ENCODE data around the gene PHB1. TPM values are rescaled to one million over a fixed set of nuclear protein-coding genes. Genes with fewer than 3 reads are reported as not detected.
A peak's percentile ranks its signal among the peaks of the same experiment; 100 is the strongest.
"Not testable (repeated sequence)": the region's sequence is repeated elsewhere in the genome, so short reads cannot be mapped to it uniquely, and the experiment has no call there.

The PHB1 gene
- total RNA-seq, 6 donors from 2014 or later = 19.9 to 144 (median 68.8) TPM

DNA sequence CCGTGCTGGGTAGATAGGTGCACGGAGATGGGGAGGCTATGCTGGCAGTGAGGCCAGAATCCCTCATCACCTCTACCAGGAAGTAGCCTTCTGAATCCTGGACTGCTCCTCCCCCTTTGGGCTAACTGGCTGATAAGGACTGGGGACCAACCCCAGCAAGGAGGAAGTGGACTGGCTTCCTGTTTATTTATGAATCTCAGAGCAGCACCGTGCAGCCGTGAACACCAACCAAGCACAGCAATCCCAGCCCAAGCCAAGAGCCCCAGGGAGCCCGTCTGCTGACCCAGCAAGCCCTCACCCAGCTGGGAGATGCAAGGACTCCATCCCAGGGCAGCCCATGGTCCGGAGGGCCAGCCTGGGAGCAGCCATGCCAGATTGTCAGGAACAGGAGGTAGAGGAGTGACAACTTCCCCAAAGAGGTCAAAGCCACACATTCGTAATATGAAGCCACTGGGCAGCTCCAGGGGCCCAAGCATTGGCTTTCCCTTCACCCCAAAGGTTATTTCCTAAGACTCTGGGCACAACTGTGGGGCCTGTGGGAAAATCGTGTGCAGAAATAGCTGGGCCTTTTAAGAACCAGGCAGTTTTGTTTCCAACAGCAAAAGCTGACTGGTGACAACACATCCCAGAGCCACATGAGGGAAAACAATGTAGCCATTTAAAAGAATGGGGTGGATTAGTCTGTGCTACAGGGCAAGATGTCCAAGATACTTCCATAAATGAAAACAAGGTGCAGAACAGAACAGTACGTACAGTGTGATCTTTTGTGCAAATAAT lies 23.9 kb downstream of the PHB1 start:
- peak overlapping the region; percentile 70 to 85 (median 83) for H3K27ac ChIP-seq
- H3K27me3 ChIP-seq = no peaks in the 10 kb centered on the region
- peak overlapping the region in 2 of 4 donors; percentile 14 to 15 for H3K4me3 ChIP-seq
- no peaks in the 10 kb centered on the region for H3K9me3 ChIP-seq
- DNase-seq (peak; percentile 61 to 71), ATAC-seq (ENCODE audit: low FRiP score in 2 of 2) (peak; percentile 72 to 80)
- 37 to 40% methylated on average over 6 to 9 of the region's 9 CpGs for WGBS, 2 donors
- TF ChIP-seq POLR2A (IDR thresholded peaks at IDR 0.05) (peak in 1 of 4 donors; percentile 11), POLR2AphosphoS5 (IDR thresholded peaks at IDR 0.05) (peak in 1 of 2 donors; percentile 27), EP300 (IDR thresholded peaks at IDR 0.05) (no peak)
- TF ChIP-seq, protein P1, sequence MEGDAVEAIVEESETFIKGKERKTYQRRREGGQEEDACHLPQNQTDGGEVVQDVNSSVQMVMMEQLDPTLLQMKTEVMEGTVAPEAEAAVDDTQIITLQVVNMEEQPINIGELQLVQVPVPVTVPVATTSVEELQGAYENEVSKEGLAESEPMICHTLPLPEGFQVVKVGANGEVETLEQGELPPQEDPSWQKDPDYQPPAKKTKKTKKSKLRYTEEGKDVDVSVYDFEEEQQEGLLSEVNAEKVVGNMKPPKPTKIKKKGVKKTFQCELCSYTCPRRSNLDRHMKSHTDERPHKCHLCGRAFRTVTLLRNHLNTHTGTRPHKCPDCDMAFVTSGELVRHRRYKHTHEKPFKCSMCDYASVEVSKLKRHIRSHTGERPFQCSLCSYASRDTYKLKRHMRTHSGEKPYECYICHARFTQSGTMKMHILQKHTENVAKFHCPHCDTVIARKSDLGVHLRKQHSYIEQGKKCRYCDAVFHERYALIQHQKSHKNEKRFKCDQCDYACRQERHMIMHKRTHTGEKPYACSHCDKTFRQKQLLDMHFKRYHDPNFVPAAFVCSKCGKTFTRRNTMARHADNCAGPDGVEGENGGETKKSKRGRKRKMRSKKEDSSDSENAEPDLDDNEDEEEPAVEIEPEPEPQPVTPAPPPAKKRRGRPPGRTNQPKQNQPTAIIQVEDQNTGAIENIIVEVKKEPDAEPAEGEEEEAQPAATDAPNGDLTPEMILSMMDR (IDR thresholded peaks at IDR 0.05) = no peak
- no peaks in the 10 kb centered on the region for H3K36me3 ChIP-seq
- H3K4me1 ChIP-seq = peaks cover 30 to 47% (median 38%) of the 10 kb centered on the region in 4 donors

GRCh38 chr17:49389514-49390347 lies 25.0 kb downstream of the PHB1 start:
- Histone ChIP-seq H3K4me1 (peaks cover 28 to 45% (median 36%) of the 10 kb centered on the region in 4 donors), H3K27ac (peak overlapping the region; percentile 70 to 85 (median 83))
- WGBS, 2 donors = 81 to 87% methylated on average over 12 of the region's 12 CpGs
- ATAC-seq (ENCODE audit: low FRiP score in 2 of 2); H3K9me3 ChIP-seq; H3K27me3 ChIP-seq; H3K36me3 ChIP-seq; DNase-seq; H3K4me3 ChIP-seq: not testable (repeated sequence)

- H3K27ac ChIP-seq = peak overlapping the region in 2 of 4 donors; percentile 27 to 60
- no peak overlapping the region for H3K4me3 ChIP-seq
- H3K27me3 ChIP-seq = no peaks in the 10 kb centered on the region
- peaks cover 22 to 36% (median 29%) of the 10 kb centered on the region in 4 donors for H3K4me1 ChIP-seq
- H3K36me3 ChIP-seq = no peaks in the 10 kb centered on the region
- DNase-seq (no peak), ATAC-seq (ENCODE audit: low FRiP score in 2 of 2) (no peak)
- TF ChIP-seq, protein P1 (IDR thresholded peaks at IDR 0.05) = no peak
- TF ChIP-seq EP300 (IDR thresholded peaks at IDR 0.05) = no peak
- no peak for TF ChIP-seq POLR2AphosphoS5 (IDR thresholded peaks at IDR 0.05)
- TF ChIP-seq POLR2A (IDR thresholded peaks at IDR 0.05) = no peak
- H3K9me3 ChIP-seq = no peaks in the 10 kb centered on the region
- WGBS, 2 donors = 93% methylated on average over 7 to 8 of the region's 8 CpGs
These were observed 25.8 kb downstream of the PHB1 start for GRCh38 chr17:49388692-49389513.

DNA sequence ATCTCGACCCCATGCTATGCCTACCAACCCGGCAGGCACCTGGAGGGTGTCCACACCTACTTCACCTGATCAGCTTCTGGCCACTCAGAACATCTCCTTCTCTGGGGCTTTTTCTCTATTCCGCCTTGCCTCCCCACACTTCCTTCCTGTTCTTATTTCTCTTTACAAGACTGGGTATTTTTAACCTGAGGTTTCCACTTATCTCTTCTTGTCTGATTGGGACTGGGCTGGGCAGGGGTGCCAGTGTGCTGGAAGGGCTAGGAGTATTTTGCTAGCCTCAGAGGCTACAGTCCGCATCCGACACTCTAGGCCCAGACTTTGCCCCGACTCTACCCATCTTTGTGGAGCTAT lies 26.4 kb downstream of the PHB1 start:
- TF ChIP-seq POLR2AphosphoS5 (IDR thresholded peaks at IDR 0.05) (no peak), EP300 (IDR thresholded peaks at IDR 0.05) (no peak), POLR2A (IDR thresholded peaks at IDR 0.05) (no peak)
- TF ChIP-seq, protein P1 (IDR thresholded peaks at IDR 0.05) = no peak
- Histone ChIP-seq H3K4me1 (peaks cover 22 to 32% (median 23%) of the 10 kb centered on the region in 4 donors), H3K9me3 (no peaks in the 10 kb centered on the region), H3K36me3 (no peaks in the 10 kb centered on the region), H3K27me3 (no peaks in the 10 kb centered on the region), H3K27ac (peak overlapping the region in 3 of 4 donors; percentile 12 to 60 (median 27)), H3K4me3 (no peak overlapping the region)
- DNase-seq = no peak
- WGBS, 2 donors = 62% methylated on average over 6 of the region's 6 CpGs
- no peak for ATAC-seq (ENCODE audit: low FRiP score in 2 of 2)
